GM18502 (cell line): Measurements from ENCODE around the gene RPH3AL.

Experiments used
- ATAC-seq: cut with Tn5 transposase; IDR thresholded peaks from one replicate; pipeline ENCODE4 v1.9.1; 2021; ENCODE audit warnings: mild to moderate bottlenecking; ENCODE audit not compliant: unreplicated experiment, poor library complexity

The RPH3AL gene

DNA sequence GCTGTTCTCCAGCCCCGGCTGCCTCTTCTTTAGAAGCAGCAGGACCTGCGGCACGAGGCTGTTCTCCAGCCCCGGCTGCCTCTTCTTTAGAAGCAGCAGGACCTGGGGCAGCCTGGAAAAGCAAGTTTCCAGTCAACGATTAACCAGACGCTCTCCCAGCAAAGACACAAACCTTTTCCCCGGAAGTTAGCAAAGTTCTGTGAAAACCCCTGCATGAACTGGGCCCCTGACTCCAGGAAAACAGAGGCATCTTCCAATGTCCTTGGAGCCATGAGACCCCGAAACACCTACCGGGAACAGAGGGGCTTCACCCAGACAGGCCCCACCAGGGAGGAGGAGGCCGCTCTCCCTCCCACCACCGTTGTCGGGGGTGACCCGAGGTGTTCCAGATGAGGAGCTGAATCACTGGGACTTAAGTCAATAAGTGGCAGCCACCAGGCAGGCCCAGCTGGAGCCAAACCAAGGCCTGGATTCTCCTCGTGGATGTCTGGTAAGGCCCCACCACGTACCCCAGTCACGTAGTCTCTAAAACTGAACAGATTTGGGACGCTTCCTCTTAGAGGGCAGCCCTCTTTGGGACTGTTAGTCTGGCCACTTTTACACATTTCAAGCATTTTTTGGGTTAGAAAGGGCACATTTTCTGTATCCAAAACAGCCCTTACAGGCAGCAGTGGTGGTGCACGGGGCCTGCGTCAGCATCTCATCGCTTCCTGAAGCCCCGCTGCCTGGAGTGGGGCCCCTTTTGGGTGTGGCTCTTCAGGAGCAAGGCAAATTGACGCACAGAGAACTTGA lies at the start of gene RPH3AL:
Gene RPH3AL, minus strand, starts transcription at position 387 of the 792 bp plus-strand sequence. CDS start 25,264 bp downstream, outside the sequence.
- ATAC-seq: no peak

GRCh38 chr17:400257-400656 lies 47.6 kb upstream of the RPH3AL start:
- no peak for ATAC-seq

DNA sequence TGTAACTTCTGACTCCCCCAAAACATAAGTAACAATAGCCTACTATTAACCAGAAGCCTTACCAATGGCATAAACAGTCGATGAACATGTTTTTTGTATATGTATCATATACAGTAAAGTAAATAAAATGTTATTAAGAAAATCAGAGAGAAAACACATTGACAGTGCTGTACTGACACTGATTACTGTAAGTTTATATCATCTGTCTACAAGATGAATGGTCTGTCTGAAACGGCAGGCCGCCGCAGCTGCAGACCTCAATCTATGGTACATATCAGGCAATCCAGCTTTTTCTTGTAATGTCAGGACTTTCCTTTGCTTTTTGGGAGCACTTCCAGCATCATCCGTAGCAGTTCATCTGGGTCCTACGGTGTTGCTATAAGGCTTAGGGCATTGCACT lies 44.2 kb upstream of the RPH3AL start:
- no peak for ATAC-seq

DNA sequence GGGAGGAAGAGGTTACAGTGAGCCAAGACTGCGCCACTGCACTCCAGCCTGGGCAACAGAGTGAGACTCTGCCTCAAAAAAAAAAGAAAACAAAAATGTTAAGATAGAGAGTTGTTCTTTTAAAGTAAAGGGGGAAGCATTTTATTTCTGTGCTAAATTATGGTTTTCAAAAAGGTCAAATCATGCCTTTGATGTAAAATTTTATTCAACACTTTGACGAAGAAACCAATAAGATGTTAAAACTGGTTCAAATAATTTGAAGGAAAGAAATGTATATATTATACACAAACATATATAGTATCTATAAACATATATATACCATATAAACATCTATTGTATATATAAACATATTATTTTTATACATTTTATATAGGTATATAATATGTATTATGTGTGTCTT lies 43.4 kb upstream of the RPH3AL start:
- no peak for ATAC-seq

- ATAC-seq: no peak
These were observed 42.6 kb upstream of the RPH3AL start for GRCh38 chr17:395179-395578.

DNA sequence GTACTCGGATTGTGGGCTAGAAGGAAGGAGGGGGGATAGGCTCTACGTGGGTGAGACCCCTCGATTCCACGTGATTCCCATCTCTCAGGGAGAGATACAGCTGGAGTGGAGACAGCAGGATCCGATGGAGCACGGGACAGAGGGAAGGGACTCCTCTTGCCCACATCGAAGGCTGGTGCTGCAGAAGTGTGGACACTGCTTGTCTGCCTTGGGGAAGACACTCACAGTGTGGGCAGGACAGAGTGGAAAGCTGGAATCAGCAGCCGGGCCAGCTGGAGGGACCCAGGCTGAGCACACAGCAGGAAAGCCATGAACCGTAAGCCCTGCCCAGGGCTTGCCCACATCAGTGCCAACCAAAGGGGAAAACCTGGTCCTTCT lies 42.1 kb upstream of the RPH3AL start:
- no peak for ATAC-seq

- ATAC-seq: no peak
These were observed 41.5 kb upstream of the RPH3AL start for GRCh38 chr17:393806-394717.

GRCh38 chr17:391850-392249 lies 39.2 kb upstream of the RPH3AL start:
- ATAC-seq: no peak

DNA sequence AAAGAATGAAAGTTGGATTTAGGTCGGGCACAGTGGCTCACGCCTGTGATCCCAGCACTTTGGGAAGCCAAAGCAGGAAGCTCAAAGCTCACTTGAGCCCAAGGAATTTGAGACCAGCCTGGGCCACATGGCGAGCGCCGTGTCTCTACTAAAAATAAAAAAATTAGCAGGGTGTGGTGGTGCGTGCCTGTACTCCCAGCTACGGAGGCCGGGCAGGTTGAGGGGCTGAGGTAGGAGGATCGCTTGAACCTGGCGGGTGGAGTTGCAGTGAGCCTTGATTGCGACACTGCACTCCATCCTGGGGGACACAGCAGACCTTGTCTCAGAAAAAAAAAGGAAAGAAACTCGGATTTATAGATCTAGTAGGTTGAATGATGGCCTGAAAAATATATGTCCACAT lies 37.4 kb upstream of the RPH3AL start:
- no peak for ATAC-seq

DNA sequence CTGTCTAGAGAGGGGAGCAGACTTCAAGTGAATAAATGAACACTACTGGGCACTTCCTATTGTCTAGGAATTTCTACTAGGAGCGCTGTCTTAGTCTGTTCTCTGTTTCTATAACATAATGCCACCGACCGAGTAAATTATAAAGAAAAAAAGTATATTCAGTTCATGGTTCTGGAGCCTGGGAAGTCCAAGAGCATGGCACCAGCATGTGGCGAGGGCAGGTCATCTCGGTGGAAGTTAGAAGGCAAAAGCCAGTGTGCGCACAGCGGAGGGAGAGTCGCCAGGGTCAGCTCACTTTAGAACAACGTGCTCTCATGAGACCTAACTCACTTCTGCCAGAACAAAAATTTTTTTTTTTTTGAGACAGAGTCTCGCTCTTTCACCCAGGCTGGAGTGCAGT lies 35.5 kb upstream of the RPH3AL start:
- ATAC-seq: no peak

DNA sequence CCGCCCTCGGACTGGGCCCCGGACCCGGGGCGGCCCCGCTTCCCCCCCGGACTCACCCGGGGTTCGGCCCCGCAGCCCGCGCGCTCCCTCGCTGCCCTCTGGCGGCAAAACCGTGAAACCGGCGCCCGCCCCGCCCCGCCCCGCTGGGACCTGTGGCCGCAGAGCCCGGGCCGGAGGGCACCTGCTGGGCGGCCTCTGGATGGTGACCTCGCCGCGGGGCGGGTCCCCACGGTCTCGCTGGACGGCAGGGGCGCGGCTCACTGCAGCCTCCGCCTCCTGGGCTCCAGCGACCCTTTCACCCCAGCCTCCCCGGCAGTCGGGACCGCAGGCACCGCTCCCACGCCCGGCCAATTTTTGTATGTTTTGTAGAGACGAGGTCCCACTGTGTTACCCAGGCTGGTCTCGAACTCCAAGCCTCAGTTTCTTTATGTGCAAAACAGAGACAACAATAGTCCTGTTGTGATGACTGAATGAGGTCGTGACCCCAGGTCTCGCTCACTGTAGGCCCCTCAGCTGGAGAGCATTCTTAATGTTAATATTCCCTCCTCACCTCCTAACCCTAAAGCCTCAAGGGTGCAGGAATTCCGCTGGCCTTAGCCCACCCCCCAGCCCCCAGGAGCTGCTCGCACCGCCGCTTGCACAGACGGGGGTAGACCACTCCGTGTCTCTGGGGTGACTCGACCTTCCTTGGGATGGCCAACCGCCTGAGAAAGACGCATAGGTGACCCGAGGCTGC lies 33.7 kb upstream of the RPH3AL start:
- no peak for ATAC-seq

- ATAC-seq: no peak
These were observed 33.2 kb upstream of the RPH3AL start for GRCh38 chr17:385836-386140.

GRCh38 chr17:385178-385835 lies 32.7 kb upstream of the RPH3AL start:
- no peak for ATAC-seq

DNA sequence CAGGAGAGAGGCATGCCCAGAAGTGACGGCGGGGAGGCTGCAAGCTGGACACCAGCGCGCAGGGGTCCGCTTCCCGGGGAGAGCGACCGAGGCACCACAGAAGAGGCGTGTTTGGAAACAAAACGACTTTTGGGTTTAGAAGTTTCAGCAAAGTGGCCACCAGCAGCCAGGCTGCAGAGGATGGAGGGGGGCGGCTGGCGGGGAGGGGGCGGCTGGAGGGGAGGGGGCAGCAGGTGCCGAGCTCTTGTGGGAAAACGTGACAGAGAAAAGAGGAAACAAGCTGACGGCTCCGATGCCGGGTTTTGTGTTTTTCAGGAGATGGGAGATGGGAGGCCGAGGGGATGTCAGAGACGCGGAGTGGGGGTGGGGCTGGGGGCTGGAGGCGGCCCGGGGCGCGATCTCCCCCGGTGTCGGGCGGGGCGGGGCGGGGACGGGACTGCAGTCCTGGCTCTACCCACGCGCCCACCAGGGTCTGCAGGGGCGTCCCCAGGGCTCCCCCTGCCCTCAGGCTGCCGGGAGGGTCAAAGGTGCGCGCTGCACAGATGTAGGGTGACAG lies 32.1 kb upstream of the RPH3AL start:
- ATAC-seq: no peak

GRCh38 chr17:383771-384621 lies 31.4 kb upstream of the RPH3AL start:
- no peak for ATAC-seq

- no peak for ATAC-seq
These were observed 30.3 kb upstream of the RPH3AL start for GRCh38 chr17:382644-383533.

DNA sequence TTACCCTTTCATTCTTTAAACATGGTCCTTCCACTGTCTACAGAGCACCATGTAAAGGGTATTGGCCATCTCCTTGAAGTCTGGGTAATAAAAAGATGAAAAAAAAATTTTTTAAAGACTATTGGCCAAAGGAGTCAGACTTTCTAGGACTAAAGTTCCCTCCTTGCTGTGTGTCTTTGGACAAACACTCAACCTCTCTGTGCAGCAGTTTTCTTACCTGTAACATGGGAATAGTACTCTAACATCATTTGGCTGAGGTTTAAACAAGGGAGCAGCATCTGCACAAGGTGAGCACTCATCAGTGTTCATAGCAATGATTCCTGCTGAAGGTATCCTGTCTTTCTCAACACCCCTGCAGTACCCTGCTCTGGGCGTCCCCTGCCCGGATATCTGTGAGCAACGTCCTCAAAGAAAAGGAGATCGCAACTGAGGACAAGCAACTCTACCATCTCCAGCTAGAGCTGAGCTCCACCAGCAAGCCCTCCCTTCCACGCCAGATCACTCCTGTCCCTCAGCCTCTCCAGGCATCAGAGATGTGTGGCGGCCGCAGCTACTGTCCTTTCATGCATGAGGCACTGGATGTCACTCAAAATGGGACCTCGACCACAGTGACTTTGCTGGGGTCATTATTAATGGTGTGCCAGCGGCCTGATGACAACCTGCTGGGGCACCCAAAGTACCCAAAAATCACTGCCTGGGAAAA lies 29.5 kb upstream of the RPH3AL start:
- ATAC-seq: no peak

DNA sequence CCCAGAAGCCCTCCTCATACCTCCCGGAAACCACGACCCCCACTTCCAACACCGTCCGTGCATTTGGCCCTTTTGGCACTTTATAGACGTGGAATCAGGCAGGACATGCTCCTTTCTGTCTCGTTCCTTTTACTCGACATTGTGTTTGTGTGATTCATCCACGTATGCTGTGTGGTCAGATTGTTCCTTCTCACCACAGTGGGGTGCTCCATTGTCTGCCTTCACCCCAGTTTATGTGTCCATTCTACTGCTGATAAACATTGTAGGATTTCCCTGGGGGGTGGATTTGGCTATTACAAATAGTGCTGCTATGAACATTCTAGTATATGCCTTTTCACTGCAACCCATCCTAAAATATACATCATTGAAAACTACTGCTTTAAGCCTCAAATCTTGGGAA lies 28.9 kb upstream of the RPH3AL start:
- no peak for ATAC-seq
